ENCODE data around the gene TGFB3. TPM values are rescaled to one million over a fixed set of nuclear protein-coding genes. Genes with fewer than 3 reads are reported as not detected.

The TGFB3 gene
- polyA plus RNA-seq, 1 donor (not counting 4 experiments of a cell fraction or from before 2014, with no cell fraction given), result 1.1 TPM

GRCh38 chr14:75933712-75934296 is 48.0 kb downstream of the TGFB3 start:
- H3K4me2 ChIP-seq (ENCODE audit: control insufficient read depth, extremely low read depth, insufficient read depth, low read depth, low read length), result no peak overlapping the region
- H3K79me2 ChIP-seq (ENCODE audit: control insufficient read depth, insufficient read depth, low read length), result no peaks in the 10 kb centered on the region
- FAIRE-seq, result no peak
- H3K36me3 ChIP-seq (ENCODE audit: control insufficient read depth in 2 of 2, extremely low read depth in 1 of 2, insufficient read depth in 2 of 2, low read length in 2 of 2), result no peaks in the 10 kb centered on the region
- H3K27ac ChIP-seq (ENCODE audit: control insufficient read depth, insufficient read depth, low read length), result no peak overlapping the region
- dilution Hi-C loops (cut with MboI; ENCODE audit: extremely low pct_ligation_motif_present, low sequenced_read_pairs), result no loop called here
- TF ChIP-seq EZH2 (IDR thresholded peaks at IDR 0.05; ENCODE audit: low read length) (no peak), CTCF (optimal IDR thresholded peaks at IDR 0.05 in 1 of 3, IDR thresholded peaks at IDR 0.05 in 1 of 3, conservative IDR thresholded peaks at IDR 0.05 in 1 of 3; ENCODE audit: extremely low read depth in 1 of 3, insufficient read depth in 2 of 3, low read length in 3 of 3) (no peak)
- no peak for DNase-seq (ENCODE audit: low read depth, low spot score)
- H3K4me3 ChIP-seq (ENCODE audit: control insufficient read depth in 2 of 3, extremely low read depth in 1 of 3, insufficient read depth in 2 of 3, low read depth in 1 of 3, low read length in 3 of 3), result no peak overlapping the region
- H3K4me1 ChIP-seq (ENCODE audit: control insufficient read depth, extremely low read depth, insufficient read depth, low read length), result peaks cover 3% of the 10 kb centered on the region
- H4K20me1 ChIP-seq (ENCODE audit: control insufficient read depth, extremely low read depth, insufficient read depth, low read length), result no peaks in the 10 kb centered on the region
- no peak overlapping the region for H3K9ac ChIP-seq (ENCODE audit: control insufficient read depth, extremely low read depth, insufficient read depth, low read length)
- H2AFZ ChIP-seq (ENCODE audit: control insufficient read depth, low read length), result no peak overlapping the region
- no peaks in the 10 kb centered on the region for H3K27me3 ChIP-seq (ENCODE audit: control insufficient read depth, extremely low read depth, insufficient read depth, low read length)
- H3K9me3 ChIP-seq (ENCODE audit: control insufficient read depth, low read depth, low read length), result no peaks in the 10 kb centered on the region
- no peaks in the 10 kb centered on the region for H3K9me1 ChIP-seq (ENCODE audit: control insufficient read depth, extremely low read depth, insufficient read depth, low read length)

GRCh38 chr14:75928690-75929181 is 53.1 kb downstream of the TGFB3 start:
- Histone ChIP-seq H3K4me1 (ENCODE audit: control insufficient read depth, extremely low read depth, insufficient read depth, low read length) (peaks cover 9% of the 10 kb centered on the region), H3K36me3 (ENCODE audit: control insufficient read depth in 2 of 2, extremely low read depth in 1 of 2, insufficient read depth in 2 of 2, low read length in 2 of 2) (no peaks in the 10 kb centered on the region), H4K20me1 (ENCODE audit: control insufficient read depth, extremely low read depth, insufficient read depth, low read length) (no peaks in the 10 kb centered on the region), H2AFZ (ENCODE audit: control insufficient read depth, low read length) (no peak overlapping the region), H3K4me2 (ENCODE audit: control insufficient read depth, extremely low read depth, insufficient read depth, low read depth, low read length) (no peak overlapping the region), H3K9me3 (ENCODE audit: control insufficient read depth, low read depth, low read length) (no peaks in the 10 kb centered on the region), H3K27me3 (ENCODE audit: control insufficient read depth, extremely low read depth, insufficient read depth, low read length) (no peaks in the 10 kb centered on the region), H3K9ac (ENCODE audit: control insufficient read depth, extremely low read depth, insufficient read depth, low read length) (no peak overlapping the region), H3K27ac (ENCODE audit: control insufficient read depth, insufficient read depth, low read length) (no peak overlapping the region), H3K9me1 (ENCODE audit: control insufficient read depth, extremely low read depth, insufficient read depth, low read length) (no peaks in the 10 kb centered on the region), H3K4me3 (ENCODE audit: control insufficient read depth in 2 of 3, extremely low read depth in 1 of 3, insufficient read depth in 2 of 3, low read depth in 1 of 3, low read length in 3 of 3) (no peak overlapping the region), H3K79me2 (ENCODE audit: control insufficient read depth, insufficient read depth, low read length) (no peaks in the 10 kb centered on the region)
- FAIRE-seq (no peak), DNase-seq (ENCODE audit: low read depth, low spot score) (no peak)
- dilution Hi-C loops (cut with MboI; ENCODE audit: extremely low pct_ligation_motif_present, low sequenced_read_pairs), result no loop called here
- TF ChIP-seq EZH2 (IDR thresholded peaks at IDR 0.05; ENCODE audit: low read length) (no peak), CTCF (optimal IDR thresholded peaks at IDR 0.05 in 1 of 3, IDR thresholded peaks at IDR 0.05 in 1 of 3, conservative IDR thresholded peaks at IDR 0.05 in 1 of 3; ENCODE audit: extremely low read depth in 1 of 3, insufficient read depth in 2 of 3, low read length in 3 of 3) (no peak)
